H1 (cell line): ENCODE measurements around the gene ELAPOR1. TPM values are rescaled to one million over a fixed set of nuclear protein-coding genes. Genes with fewer than 3 reads are reported as not detected.

ENCODE experiments used
- JUND ChIP-seq: IDR thresholded peaks from 2 replicates; pipeline ENCODE4 v1.6.1; 2011; ENCODE audit warnings: mild to moderate bottlenecking, improper control_type of control experiment, low read length
- SIX5 ChIP-seq: IDR thresholded peaks from 2 replicates; pipeline ENCODE4 v1.6.1; 2011; ENCODE audit warnings: mild to moderate bottlenecking, low read depth, low read length
- TAF7 ChIP-seq: optimal IDR thresholded peaks from 2 replicates; pipeline ENCODE3; 2011; ENCODE audit warnings: low read depth, mild to moderate bottlenecking, inconsistent platforms, low read length, moderate library complexity, borderline replicate concordance
- TEAD4 ChIP-seq: IDR thresholded peaks from 2 replicates; pipeline ENCODE4 v1.6.1; 2012; ENCODE audit warnings: low read depth, low read length, inconsistent platforms, mixed read lengths
- USF2 ChIP-seq: IDR thresholded peaks from 2 replicates; pipeline ENCODE4 v1.6.1; 2011; ENCODE audit warnings: low read length, improper control_type of control experiment
- polyA plus RNA-seq, 7 experiments: library from polyadenylated mRNA; depleted of rRNA in 3 of 7; stranded (reverse) in 5 of 7; unstranded in 2 of 7; fragments of >200 nt in 5 of 7; fragments of 200-250 nt in 2 of 7; gene quantifications; 1 replicate in 5 of 7; 2 replicates in 1 of 7; 4 replicates in 1 of 7; pipeline versions ENCODE4 v1.2.1 to v1.2.3, GENCODE V29; 2011 to 2013; ENCODE audit warnings: missing spikeins in 2 of 7, mixed read lengths in 2 of 7
- total RNA-seq: library from RNA; stranded (reverse); fragmentation: NEBNext Ultra II Directional; extraction: Animal tissue kit (Norgen Biotek cat#: 25700); gene quantifications from 2 replicates; pipeline ENCODE4 v1.2.1, GENCODE V29; 2021
- TF ChIP-seq, protein P1 (sequence below): fragments of 300-600 bp; sonication (generic); IDR thresholded peaks from 2 replicates; pipeline ENCODE4 v1.7.1; 2012; ENCODE audit warnings: low read length, moderate library complexity, mild to moderate bottlenecking, inconsistent platforms; ENCODE audit not compliant: insufficient replicate concordance
- TF ChIP-seq, protein P2 (sequence below): IDR thresholded peaks from 2 replicates; pipeline ENCODE4 v1.6.1; 2011; ENCODE audit warnings: low read depth, mild to moderate bottlenecking, low read length; ENCODE audit not compliant: insufficient read depth
- TF ChIP-seq, protein P3 (sequence below): IDR thresholded peaks from 2 replicates; pipeline ENCODE4 v1.6.1; 2012; ENCODE audit warnings: inconsistent platforms

ELAPOR1 gene
- total and polyA plus RNA-seq, 2 of the 8 experiments (the other 6 are each of a cell fraction or from before 2014, with no cell fraction given): 1.2 to 2.5 TPM

DNA sequence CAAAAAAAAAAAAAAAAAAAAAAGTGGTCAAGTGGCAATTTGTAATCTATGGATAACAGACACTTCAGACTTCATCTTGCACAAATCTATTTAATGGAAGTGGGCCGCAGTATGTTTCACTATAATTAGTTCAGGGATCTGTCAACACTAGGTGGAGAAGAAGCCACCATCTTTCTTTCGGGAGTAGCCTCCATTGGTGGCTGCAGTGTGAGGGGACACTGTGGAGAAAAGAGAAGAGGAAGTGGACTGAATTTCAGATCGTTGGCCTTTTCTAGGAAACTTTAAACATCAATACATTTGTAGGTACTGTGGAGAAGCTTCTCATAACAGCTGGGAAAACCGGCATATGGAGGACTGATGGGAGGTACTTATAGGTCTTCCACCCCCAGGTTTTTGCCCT is 8.0 kb upstream of the ELAPOR1 start (continued):
- TF ChIP-seq, protein P1, sequence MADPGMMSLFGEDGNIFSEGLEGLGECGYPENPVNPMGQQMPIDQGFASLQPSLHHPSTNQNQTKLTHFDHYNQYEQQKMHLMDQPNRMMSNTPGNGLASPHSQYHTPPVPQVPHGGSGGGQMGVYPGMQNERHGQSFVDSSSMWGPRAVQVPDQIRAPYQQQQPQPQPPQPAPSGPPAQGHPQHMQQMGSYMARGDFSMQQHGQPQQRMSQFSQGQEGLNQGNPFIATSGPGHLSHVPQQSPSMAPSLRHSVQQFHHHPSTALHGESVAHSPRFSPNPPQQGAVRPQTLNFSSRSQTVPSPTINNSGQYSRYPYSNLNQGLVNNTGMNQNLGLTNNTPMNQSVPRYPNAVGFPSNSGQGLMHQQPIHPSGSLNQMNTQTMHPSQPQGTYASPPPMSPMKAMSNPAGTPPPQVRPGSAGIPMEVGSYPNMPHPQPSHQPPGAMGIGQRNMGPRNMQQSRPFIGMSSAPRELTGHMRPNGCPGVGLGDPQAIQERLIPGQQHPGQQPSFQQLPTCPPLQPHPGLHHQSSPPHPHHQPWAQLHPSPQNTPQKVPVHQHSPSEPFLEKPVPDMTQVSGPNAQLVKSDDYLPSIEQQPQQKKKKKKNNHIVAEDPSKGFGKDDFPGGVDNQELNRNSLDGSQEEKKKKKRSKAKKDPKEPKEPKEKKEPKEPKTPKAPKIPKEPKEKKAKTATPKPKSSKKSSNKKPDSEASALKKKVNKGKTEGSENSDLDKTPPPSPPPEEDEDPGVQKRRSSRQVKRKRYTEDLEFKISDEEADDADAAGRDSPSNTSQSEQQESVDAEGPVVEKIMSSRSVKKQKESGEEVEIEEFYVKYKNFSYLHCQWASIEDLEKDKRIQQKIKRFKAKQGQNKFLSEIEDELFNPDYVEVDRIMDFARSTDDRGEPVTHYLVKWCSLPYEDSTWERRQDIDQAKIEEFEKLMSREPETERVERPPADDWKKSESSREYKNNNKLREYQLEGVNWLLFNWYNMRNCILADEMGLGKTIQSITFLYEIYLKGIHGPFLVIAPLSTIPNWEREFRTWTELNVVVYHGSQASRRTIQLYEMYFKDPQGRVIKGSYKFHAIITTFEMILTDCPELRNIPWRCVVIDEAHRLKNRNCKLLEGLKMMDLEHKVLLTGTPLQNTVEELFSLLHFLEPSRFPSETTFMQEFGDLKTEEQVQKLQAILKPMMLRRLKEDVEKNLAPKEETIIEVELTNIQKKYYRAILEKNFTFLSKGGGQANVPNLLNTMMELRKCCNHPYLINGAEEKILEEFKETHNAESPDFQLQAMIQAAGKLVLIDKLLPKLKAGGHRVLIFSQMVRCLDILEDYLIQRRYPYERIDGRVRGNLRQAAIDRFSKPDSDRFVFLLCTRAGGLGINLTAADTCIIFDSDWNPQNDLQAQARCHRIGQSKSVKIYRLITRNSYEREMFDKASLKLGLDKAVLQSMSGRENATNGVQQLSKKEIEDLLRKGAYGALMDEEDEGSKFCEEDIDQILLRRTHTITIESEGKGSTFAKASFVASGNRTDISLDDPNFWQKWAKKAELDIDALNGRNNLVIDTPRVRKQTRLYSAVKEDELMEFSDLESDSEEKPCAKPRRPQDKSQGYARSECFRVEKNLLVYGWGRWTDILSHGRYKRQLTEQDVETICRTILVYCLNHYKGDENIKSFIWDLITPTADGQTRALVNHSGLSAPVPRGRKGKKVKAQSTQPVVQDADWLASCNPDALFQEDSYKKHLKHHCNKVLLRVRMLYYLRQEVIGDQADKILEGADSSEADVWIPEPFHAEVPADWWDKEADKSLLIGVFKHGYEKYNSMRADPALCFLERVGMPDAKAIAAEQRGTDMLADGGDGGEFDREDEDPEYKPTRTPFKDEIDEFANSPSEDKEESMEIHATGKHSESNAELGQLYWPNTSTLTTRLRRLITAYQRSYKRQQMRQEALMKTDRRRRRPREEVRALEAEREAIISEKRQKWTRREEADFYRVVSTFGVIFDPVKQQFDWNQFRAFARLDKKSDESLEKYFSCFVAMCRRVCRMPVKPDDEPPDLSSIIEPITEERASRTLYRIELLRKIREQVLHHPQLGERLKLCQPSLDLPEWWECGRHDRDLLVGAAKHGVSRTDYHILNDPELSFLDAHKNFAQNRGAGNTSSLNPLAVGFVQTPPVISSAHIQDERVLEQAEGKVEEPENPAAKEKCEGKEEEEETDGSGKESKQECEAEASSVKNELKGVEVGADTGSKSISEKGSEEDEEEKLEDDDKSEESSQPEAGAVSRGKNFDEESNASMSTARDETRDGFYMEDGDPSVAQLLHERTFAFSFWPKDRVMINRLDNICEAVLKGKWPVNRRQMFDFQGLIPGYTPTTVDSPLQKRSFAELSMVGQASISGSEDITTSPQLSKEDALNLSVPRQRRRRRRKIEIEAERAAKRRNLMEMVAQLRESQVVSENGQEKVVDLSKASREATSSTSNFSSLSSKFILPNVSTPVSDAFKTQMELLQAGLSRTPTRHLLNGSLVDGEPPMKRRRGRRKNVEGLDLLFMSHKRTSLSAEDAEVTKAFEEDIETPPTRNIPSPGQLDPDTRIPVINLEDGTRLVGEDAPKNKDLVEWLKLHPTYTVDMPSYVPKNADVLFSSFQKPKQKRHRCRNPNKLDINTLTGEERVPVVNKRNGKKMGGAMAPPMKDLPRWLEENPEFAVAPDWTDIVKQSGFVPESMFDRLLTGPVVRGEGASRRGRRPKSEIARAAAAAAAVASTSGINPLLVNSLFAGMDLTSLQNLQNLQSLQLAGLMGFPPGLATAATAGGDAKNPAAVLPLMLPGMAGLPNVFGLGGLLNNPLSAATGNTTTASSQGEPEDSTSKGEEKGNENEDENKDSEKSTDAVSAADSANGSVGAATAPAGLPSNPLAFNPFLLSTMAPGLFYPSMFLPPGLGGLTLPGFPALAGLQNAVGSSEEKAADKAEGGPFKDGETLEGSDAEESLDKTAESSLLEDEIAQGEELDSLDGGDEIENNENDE: no peak
- TF ChIP-seq, protein P2, sequence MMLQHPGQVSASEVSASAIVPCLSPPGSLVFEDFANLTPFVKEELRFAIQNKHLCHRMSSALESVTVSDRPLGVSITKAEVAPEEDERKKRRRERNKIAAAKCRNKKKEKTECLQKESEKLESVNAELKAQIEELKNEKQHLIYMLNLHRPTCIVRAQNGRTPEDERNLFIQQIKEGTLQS: no peak
- TF ChIP-seq, protein P3, sequence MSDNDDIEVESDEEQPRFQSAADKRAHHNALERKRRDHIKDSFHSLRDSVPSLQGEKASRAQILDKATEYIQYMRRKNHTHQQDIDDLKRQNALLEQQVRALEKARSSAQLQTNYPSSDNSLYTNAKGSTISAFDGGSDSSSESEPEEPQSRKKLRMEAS: no peak
- TF ChIP-seq TEAD4 (no peak), JUND (no peak), SIX5 (no peak), USF2 (no peak), TAF7 (no peak)
